ENCODE data around the gene GJB3.

GJB3 gene

GRCh38 chr1:34780528-34780927, 486 bp upstream of the GJB3 start:
- Histone ChIP-seq H3K4me3 (ENCODE audit: low read length) (no peak overlapping the region), H3K79me2 (ENCODE audit: control insufficient read depth, low read length) (no peaks in the 10 kb centered on the region), H3K4me2 (ENCODE audit: low read length) (no peak overlapping the region)

GRCh38 chr1:34781844-34782391, 904 bp downstream of the GJB3 start:
- no peak overlapping the region for H3K4me2 ChIP-seq (ENCODE audit: low read length)
- no peaks in the 10 kb centered on the region for H3K79me2 ChIP-seq (ENCODE audit: control insufficient read depth, low read length)
- H3K27me3 ChIP-seq (ENCODE audit: control insufficient read depth, low read length) = no peaks in the 10 kb centered on the region; the same call in 1 of the 2 replicates
- H3F3A ChIP-seq (ENCODE audit: control insufficient read depth, insufficient read depth) = no peaks in the 10 kb centered on the region
- no peaks in the 10 kb centered on the region for H3K9me3 ChIP-seq (ENCODE audit: control insufficient read depth, insufficient read depth, low read length)
- H4K20me1 ChIP-seq (ENCODE audit: control insufficient read depth, insufficient read depth, low read depth, low read length) = no peaks in the 10 kb centered on the region
- no peaks in the 10 kb centered on the region for H3K4me1 ChIP-seq (ENCODE audit: control insufficient read depth, low read length)
- no peak overlapping the region for H3K4me3 ChIP-seq (ENCODE audit: low read length)
- H3K36me3 ChIP-seq (ENCODE audit: control insufficient read depth, low read length) = no peaks in the 10 kb centered on the region
- no peak overlapping the region for H3K27ac ChIP-seq (ENCODE audit: low read depth, low read length)
- H3K9me2 ChIP-seq (replicated peaks; ENCODE audit: control insufficient read depth, low read length) = no peaks in the 10 kb centered on the region
- TF ChIP-seq EZH2phosphoT487 (IDR thresholded peaks at IDR 0.05; ENCODE audit: borderline replicate concordance, low read length) (no peak), CTCF (IDR thresholded peaks at IDR 0.05; ENCODE audit: low read depth, low read length, poor library complexity, severe bottlenecking) (no peak)

More at GRCh38 chr1:34780528-34780927, 486 bp upstream of the GJB3 start:
- Histone ChIP-seq H3K36me3 (ENCODE audit: control insufficient read depth, low read length) (no peaks in the 10 kb centered on the region), H3K4me1 (ENCODE audit: control insufficient read depth, low read length) (no peaks in the 10 kb centered on the region), H3K27me3 (ENCODE audit: control insufficient read depth, low read length) (no peaks in the 10 kb centered on the region; the same call in 1 of the 2 replicates), H3F3A (ENCODE audit: control insufficient read depth, insufficient read depth) (no peaks in the 10 kb centered on the region), H3K27ac (ENCODE audit: low read depth, low read length) (no peak overlapping the region), H3K9me2 (replicated peaks; ENCODE audit: control insufficient read depth, low read length) (no peaks in the 10 kb centered on the region), H3K9me3 (ENCODE audit: control insufficient read depth, insufficient read depth, low read length) (no peaks in the 10 kb centered on the region), H4K20me1 (ENCODE audit: control insufficient read depth, insufficient read depth, low read depth, low read length) (no peaks in the 10 kb centered on the region)
- TF ChIP-seq EZH2phosphoT487 (IDR thresholded peaks at IDR 0.05; ENCODE audit: borderline replicate concordance, low read length) (no peak), CTCF (IDR thresholded peaks at IDR 0.05; ENCODE audit: low read depth, low read length, poor library complexity, severe bottlenecking) (no peak)

DNA sequence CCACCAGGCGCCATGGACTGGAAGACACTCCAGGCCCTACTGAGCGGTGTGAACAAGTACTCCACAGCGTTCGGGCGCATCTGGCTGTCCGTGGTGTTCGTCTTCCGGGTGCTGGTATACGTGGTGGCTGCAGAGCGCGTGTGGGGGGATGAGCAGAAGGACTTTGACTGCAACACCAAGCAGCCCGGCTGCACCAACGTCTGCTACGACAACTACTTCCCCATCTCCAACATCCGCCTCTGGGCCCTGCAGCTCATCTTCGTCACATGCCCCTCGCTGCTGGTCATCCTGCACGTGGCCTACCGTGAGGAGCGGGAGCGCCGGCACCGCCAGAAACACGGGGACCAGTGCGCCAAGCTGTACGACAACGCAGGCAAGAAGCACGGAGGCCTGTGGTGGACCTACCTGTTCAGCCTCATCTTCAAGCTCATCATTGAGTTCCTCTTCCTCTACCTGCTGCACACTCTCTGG, 3.8 kb downstream of the GJB3 start:
- no peaks in the 10 kb centered on the region for H3F3A ChIP-seq (ENCODE audit: control insufficient read depth, insufficient read depth)
- no peak overlapping the region for H3K4me2 ChIP-seq (ENCODE audit: low read length)
- H4K20me1 ChIP-seq (ENCODE audit: control insufficient read depth, insufficient read depth, low read depth, low read length) = no peaks in the 10 kb centered on the region
- no peaks in the 10 kb centered on the region for H3K4me1 ChIP-seq (ENCODE audit: control insufficient read depth, low read length)
- no peaks in the 10 kb centered on the region for H3K9me2 ChIP-seq (replicated peaks; ENCODE audit: control insufficient read depth, low read length)
- H3K9me3 ChIP-seq (ENCODE audit: control insufficient read depth, insufficient read depth, low read length) = no peaks in the 10 kb centered on the region
- no peak overlapping the region for H3K27ac ChIP-seq (ENCODE audit: low read depth, low read length)
- H3K27me3 ChIP-seq (ENCODE audit: control insufficient read depth, low read length) = no peaks in the 10 kb centered on the region
- no peak for TF ChIP-seq EZH2phosphoT487 (IDR thresholded peaks at IDR 0.05; ENCODE audit: borderline replicate concordance, low read length)
- no peak for TF ChIP-seq CTCF (IDR thresholded peaks at IDR 0.05; ENCODE audit: low read depth, low read length, poor library complexity, severe bottlenecking)
- H3K4me3 ChIP-seq (ENCODE audit: low read length) = no peak overlapping the region
- no peaks in the 10 kb centered on the region for H3K36me3 ChIP-seq (ENCODE audit: control insufficient read depth, low read length)
- H3K79me2 ChIP-seq (ENCODE audit: control insufficient read depth, low read length) = no peaks in the 10 kb centered on the region
